HepG2 (cell line): ENCODE measurements around the gene TCOF1. TPM values are rescaled to one million over a fixed set of nuclear protein-coding genes. Genes with fewer than 3 reads are reported as not detected.

ENCODE experiments used
- BRCA1 ChIP-seq: sonication (generic); formaldehyde crosslinking; IDR thresholded peaks from 2 replicates; pipeline ENCODE4 v1.4.0; 2020; ENCODE audit warnings: missing genetic modification reagents
- CSRNP1 ChIP-seq: sonication (generic); formaldehyde crosslinking; IDR thresholded peaks from 2 replicates; pipeline ENCODE4 v1.8.1; 2023; ENCODE audit warnings: mild to moderate bottlenecking, missing genetic modification reagents
- DMAP1 ChIP-seq: IDR thresholded peaks from 2 replicates; pipeline ENCODE4 v1.6.1; 2016
- FOXJ3 ChIP-seq: sonication (generic); formaldehyde crosslinking; IDR thresholded peaks from 2 replicates; pipeline ENCODE4 v1.4.0; 2020; ENCODE audit warnings: missing genetic modification reagents, mild to moderate bottlenecking, borderline replicate concordance
- HOXA9 ChIP-seq: sonication (generic); formaldehyde crosslinking; IDR thresholded peaks from 2 replicates; pipeline ENCODE4 v1.8.1; 2022; ENCODE audit warnings: missing genetic modification reagents, mild to moderate bottlenecking, moderate library complexity, borderline replicate concordance
- KMT2B ChIP-seq: IDR thresholded peaks from 2 replicates; pipeline ENCODE4 v1.6.1; 2016; ENCODE audit warnings: missing genetic modification reagents, missing compliant biosample characterization
- MED8 ChIP-seq: sonication (generic); formaldehyde crosslinking; IDR thresholded peaks from 2 replicates; pipeline ENCODE4 v1.8.1; 2023; ENCODE audit warnings: mild to moderate bottlenecking, missing genetic modification reagents; ENCODE audit not compliant: insufficient replicate concordance
- MEIS1 ChIP-seq: sonication (generic); formaldehyde crosslinking; IDR thresholded peaks from 2 replicates; pipeline ENCODE4 v1.9.0; 2021; ENCODE audit warnings: mild to moderate bottlenecking, missing genetic modification reagents, moderate library complexity, borderline replicate concordance
- NFIB ChIP-seq: sonication (generic); formaldehyde crosslinking; IDR thresholded peaks from 2 replicates; pipeline ENCODE4 v1.9.0; 2021; ENCODE audit warnings: missing genetic modification reagents, mild to moderate bottlenecking, borderline replicate concordance
- NFYC ChIP-seq: IDR thresholded peaks from 2 replicates; pipeline ENCODE4 v1.6.1; 2016; ENCODE audit warnings: missing genetic modification reagents, missing compliant biosample characterization
- PAF1 ChIP-seq: IDR thresholded peaks from 2 replicates; pipeline ENCODE4 v1.6.1; 2016; ENCODE audit warnings: missing genetic modification reagents, missing compliant biosample characterization
- PLSCR1 ChIP-seq: sonication (generic); formaldehyde crosslinking; IDR thresholded peaks from 2 replicates; pipeline ENCODE4 v1.5.0; 2020; ENCODE audit warnings: missing genetic modification reagents, mild to moderate bottlenecking, borderline replicate concordance
- RAD51 ChIP-seq: fragments of 450-650 bp; IDR thresholded peaks from 2 replicates; pipeline ENCODE4 v1.6.1; 2016; ENCODE audit warnings: borderline replicate concordance
- RARG ChIP-seq: sonication (generic); formaldehyde crosslinking; IDR thresholded peaks from 2 replicates; pipeline ENCODE4 v1.4.0; 2020; ENCODE audit warnings: low read depth, mild to moderate bottlenecking, missing genetic modification reagents
- SP4 ChIP-seq: sonication (generic); formaldehyde crosslinking; IDR thresholded peaks from 2 replicates; pipeline ENCODE4 v1.8.1; 2023; ENCODE audit warnings: mild to moderate bottlenecking, missing genetic modification reagents
- SYNCRIP ChIP-seq: fragments of 200-400 bp; formaldehyde crosslinking; IDR thresholded peaks from 2 replicates; pipeline ENCODE4 v1.6.1; 2018; ENCODE audit warnings: mild to moderate bottlenecking, low read depth, low read length; ENCODE audit not compliant: insufficient read depth
- TEAD3 ChIP-seq: optimal IDR thresholded peaks from 2 replicates; pipeline ENCODE3; 2016; ENCODE audit warnings: borderline replicate concordance
- ZFP90 ChIP-seq: sonication (generic); formaldehyde crosslinking; IDR thresholded peaks from 2 replicates; pipeline ENCODE4 v1.8.0; 2022; ENCODE audit warnings: missing genetic modification reagents, mild to moderate bottlenecking, inconsistent platforms, borderline replicate concordance
- ZMYM2 ChIP-seq: sonication (generic); formaldehyde crosslinking; IDR thresholded peaks from 2 replicates; pipeline ENCODE4 v1.8.0; 2022; ENCODE audit warnings: mild to moderate bottlenecking, missing genetic modification reagents
- ZNF496 ChIP-seq: sonication (generic); formaldehyde crosslinking; IDR thresholded peaks from 2 replicates; pipeline ENCODE4 v1.8.1; 2023; ENCODE audit warnings: mild to moderate bottlenecking, moderate library complexity, missing genetic modification reagents; ENCODE audit not compliant: insufficient replicate concordance
- ZNF513 ChIP-seq: sonication (generic); formaldehyde crosslinking; conservative IDR thresholded peaks from 2 replicates; pipeline ENCODE4 v1.5.0; 2020; ENCODE audit warnings: missing genetic modification reagents
- ZNF839 ChIP-seq: sonication (generic); formaldehyde crosslinking; IDR thresholded peaks from 2 replicates; pipeline ENCODE4 v1.4.0; 2020; ENCODE audit warnings: missing genetic modification reagents, mild to moderate bottlenecking, borderline replicate concordance
- polyA plus RNA-seq, 8 experiments: library from polyadenylated mRNA; depleted of rRNA in 3 of 8; stranded (reverse) in 7 of 8; unstranded in 1 of 8; fragments of >200 nt; fragmentation: Illumina TruSeq in 4 of 8; extraction: Trizol in 4 of 8; gene quantifications; 2 replicates each; pipeline versions ENCODE4 v1.2.1 to v1.2.3, GENCODE V29; 2011 to 2016; ENCODE audit warnings: low read depth in 4 of 8, missing spikeins in 1 of 8, mixed read lengths in 1 of 8; ENCODE audit not compliant: insufficient read depth in 1 of 8
- total RNA-seq, 5 experiments: library from RNA; depleted of rRNA; stranded (reverse); fragments of >200 nt; fragmentation: Illumina TruSeq; extraction: Trizol; gene quantifications; 2 replicates each; pipeline ENCODE4 v1.2.3, GENCODE V29; 2016; ENCODE audit warnings: low read depth in 1 of 5

The TCOF1 gene
- total and polyA plus RNA-seq, 2 of the 13 experiments (the other 11 are each of a cell fraction or from before 2014, with no cell fraction given), result 10.1 to 41.6 TPM

GRCh38 chr5:150357326-150358260 lies at the start of gene TCOF1 (continued):
- no peak for TF ChIP-seq ZNF513 (CRISPR knock-in tag)
- no peak for TF ChIP-seq FOXJ3 (CRISPR knock-in tag)
- TF ChIP-seq ZNF839, result no peak
- TF ChIP-seq HOXA9 (CRISPR knock-in tag), result 0 out of 2 replicates have a peak, but pooled peaks have one; percentile 25
- TF ChIP-seq SP4 (CRISPR knock-in tag), result peak; percentile 85
- TF ChIP-seq MED8, result no peak
- TF ChIP-seq MEIS1 (CRISPR knock-in tag), result no peak
- TF ChIP-seq ZFP90 (CRISPR knock-in tag), result peak; percentile 71; the same call in 1 of the 2 replicates
- 0 out of 2 replicates have a peak, but pooled peaks have one; percentile 62 for TF ChIP-seq DMAP1 (CRISPR knock-in tag)
- TF ChIP-seq BRCA1, result no peak
- TF ChIP-seq ZMYM2 (CRISPR knock-in tag), result no peak
- TF ChIP-seq RARG (CRISPR knock-in tag), result no peak
- peak; percentile 57; the same call in 1 of the 2 replicates for TF ChIP-seq NFYC (CRISPR knock-in tag)
- TF ChIP-seq TEAD3 (CRISPR knock-in tag), result peak; percentile 36
- TF ChIP-seq CSRNP1 (CRISPR knock-in tag), result no peak
- no peak for TF ChIP-seq SYNCRIP
- TF ChIP-seq NFIB (CRISPR knock-in tag), result no peak
- no peak for TF ChIP-seq PAF1 (CRISPR knock-in tag)
- peak; percentile 54; the same call in 1 of the 2 replicates for TF ChIP-seq KMT2B
- TF ChIP-seq ZNF496 (CRISPR knock-in tag), result no peak
- no peak for TF ChIP-seq PLSCR1 (CRISPR knock-in tag)
- no peak for TF ChIP-seq RAD51
